ENCODE data around the gene SVIL. TPM values are rescaled to one million over a fixed set of nuclear protein-coding genes. Genes with fewer than 3 reads are reported as not detected.

The SVIL gene
- total RNA-seq, 1 experiment from 2014 or later, result 147 TPM

DNA sequence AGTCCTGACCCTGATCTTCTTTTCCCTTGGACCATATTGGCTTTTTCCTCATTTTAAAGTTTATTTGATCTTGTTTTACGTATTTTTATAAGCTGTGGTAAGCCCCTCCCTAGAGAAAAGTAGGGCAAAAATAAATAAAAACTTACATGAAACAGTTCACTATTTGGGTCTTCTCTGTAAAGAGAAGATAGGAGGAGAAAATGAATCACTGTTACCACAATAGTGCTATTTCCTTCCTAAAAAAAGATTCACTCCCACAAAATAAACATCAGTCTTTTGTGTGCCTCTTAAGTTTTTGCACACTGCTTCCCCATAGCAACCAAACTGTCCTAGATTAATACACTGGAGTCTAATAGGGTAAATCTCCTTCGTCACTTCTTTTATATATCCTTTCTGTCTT is 1.4 kb upstream of the SVIL start:
- peak overlapping the region; percentile 28 for H3K4me3 Mint-ChIP-seq (ENCODE audit: low read depth, unreplicated experiment)
- TF ChIP-seq, protein P1, sequence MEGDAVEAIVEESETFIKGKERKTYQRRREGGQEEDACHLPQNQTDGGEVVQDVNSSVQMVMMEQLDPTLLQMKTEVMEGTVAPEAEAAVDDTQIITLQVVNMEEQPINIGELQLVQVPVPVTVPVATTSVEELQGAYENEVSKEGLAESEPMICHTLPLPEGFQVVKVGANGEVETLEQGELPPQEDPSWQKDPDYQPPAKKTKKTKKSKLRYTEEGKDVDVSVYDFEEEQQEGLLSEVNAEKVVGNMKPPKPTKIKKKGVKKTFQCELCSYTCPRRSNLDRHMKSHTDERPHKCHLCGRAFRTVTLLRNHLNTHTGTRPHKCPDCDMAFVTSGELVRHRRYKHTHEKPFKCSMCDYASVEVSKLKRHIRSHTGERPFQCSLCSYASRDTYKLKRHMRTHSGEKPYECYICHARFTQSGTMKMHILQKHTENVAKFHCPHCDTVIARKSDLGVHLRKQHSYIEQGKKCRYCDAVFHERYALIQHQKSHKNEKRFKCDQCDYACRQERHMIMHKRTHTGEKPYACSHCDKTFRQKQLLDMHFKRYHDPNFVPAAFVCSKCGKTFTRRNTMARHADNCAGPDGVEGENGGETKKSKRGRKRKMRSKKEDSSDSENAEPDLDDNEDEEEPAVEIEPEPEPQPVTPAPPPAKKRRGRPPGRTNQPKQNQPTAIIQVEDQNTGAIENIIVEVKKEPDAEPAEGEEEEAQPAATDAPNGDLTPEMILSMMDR (IDR thresholded peaks at IDR 0.05; ENCODE audit: unreplicated experiment), result no peak
- intact Hi-C loops (cut with micrococcal nuclease; ENCODE audit: unreplicated experiment), result no loop called here
- no peak for DNase-seq
- BruUV-seq (replicated peaks), result no TSS peak
- H3K9me3 Mint-ChIP-seq (ENCODE audit: low read depth, unreplicated experiment), result no peaks in the 10 kb centered on the region
- CTCF ChIA-PET, result interaction anchor here (0.6 to 0.7 kb wide), 3 partner anchors 47 to 415 kb away, joined by 3 read pairs; no protein-coding TSS in a partner anchor
- no peaks in the 10 kb centered on the region for H3K27me3 Mint-ChIP-seq (ENCODE audit: unreplicated experiment)
- peak overlapping the region; percentile 62 for H3K27ac Mint-ChIP-seq (ENCODE audit: unreplicated experiment)
- H3K36me3 Mint-ChIP-seq (ENCODE audit: insufficient read depth, unreplicated experiment), result peaks cover 18% of the 10 kb centered on the region
- peaks cover 62% of the 10 kb centered on the region for H3K4me1 Mint-ChIP-seq (ENCODE audit: low read depth, unreplicated experiment)

DNA sequence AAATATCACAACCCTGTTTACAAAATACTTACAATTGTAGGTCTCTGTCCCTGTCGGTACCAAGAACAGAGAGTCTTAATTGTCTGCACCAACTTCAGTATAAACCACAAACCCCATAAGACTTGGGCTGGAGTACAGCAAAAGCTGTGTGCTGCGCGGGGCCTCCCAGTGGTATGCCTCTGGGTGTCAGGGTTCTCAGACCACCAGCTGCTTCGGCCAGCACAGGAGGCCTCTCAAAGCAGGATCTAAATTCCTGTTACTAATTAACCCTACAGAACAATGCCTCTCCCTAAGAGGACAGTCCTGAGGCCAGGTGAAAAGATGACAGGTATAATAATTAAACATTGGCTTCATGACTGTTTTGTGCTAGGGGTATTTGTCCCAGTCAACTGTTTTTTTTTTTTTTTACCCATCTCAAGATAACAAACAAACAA is 957 bp upstream of the SVIL start:
- peak overlapping the region; percentile 62 for H3K27ac Mint-ChIP-seq (ENCODE audit: unreplicated experiment)
- intact Hi-C loops (cut with micrococcal nuclease; ENCODE audit: unreplicated experiment), result loop anchor here (2.0 kb wide), 1 partner anchor 23 kb away; no protein-coding TSS in a partner anchor
- peak; percentile 42 for DNase-seq
- no peaks in the 10 kb centered on the region for H3K27me3 Mint-ChIP-seq (ENCODE audit: unreplicated experiment)
- CTCF ChIA-PET, result interaction anchor here (0.6 to 1.2 kb wide), 4 partner anchors 46 to 416 kb away, joined by 3 read pairs; no protein-coding TSS in a partner anchor
- BruUV-seq (replicated peaks), result no TSS peak
- peaks cover 23% of the 10 kb centered on the region for H3K36me3 Mint-ChIP-seq (ENCODE audit: insufficient read depth, unreplicated experiment)
- TF ChIP-seq, protein P1 (IDR thresholded peaks at IDR 0.05; ENCODE audit: unreplicated experiment), result no peak
- peak overlapping the region; percentile 28 for H3K4me3 Mint-ChIP-seq (ENCODE audit: low read depth, unreplicated experiment)
- H3K9me3 Mint-ChIP-seq (ENCODE audit: low read depth, unreplicated experiment), result peaks cover 2% of the 10 kb centered on the region
- H3K4me1 Mint-ChIP-seq (ENCODE audit: low read depth, unreplicated experiment), result peaks cover 65% of the 10 kb centered on the region

DNA sequence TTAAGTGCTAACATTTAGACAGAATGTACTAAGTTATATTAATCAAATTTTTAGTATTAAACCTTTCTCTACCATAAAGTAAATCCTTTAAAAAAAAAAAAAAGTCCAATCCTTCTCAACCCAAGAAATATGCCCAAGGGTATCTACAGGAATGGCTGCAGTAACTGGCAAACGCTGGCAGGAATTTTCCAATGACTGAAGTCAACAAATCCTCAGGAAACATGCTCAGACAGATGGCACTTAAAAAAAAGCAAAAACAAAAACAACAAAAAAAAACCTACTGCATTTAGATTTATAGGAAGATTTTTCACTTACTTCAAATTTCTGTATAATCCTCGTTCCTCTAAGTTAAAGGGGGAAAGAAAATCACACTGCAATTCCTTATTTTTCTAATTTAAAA is 666 bp downstream of the SVIL start:
- Mint-ChIP-seq H3K36me3 (ENCODE audit: insufficient read depth, unreplicated experiment) (peaks cover 20% of the 10 kb centered on the region), H3K27ac (ENCODE audit: unreplicated experiment) (no peak overlapping the region), H3K4me3 (ENCODE audit: low read depth, unreplicated experiment) (no peak overlapping the region), H3K9me3 (ENCODE audit: low read depth, unreplicated experiment) (peaks cover 2% of the 10 kb centered on the region), H3K4me1 (ENCODE audit: low read depth, unreplicated experiment) (peaks cover 72% of the 10 kb centered on the region), H3K27me3 (ENCODE audit: unreplicated experiment) (no peaks in the 10 kb centered on the region)
- intact Hi-C loops (cut with micrococcal nuclease; ENCODE audit: unreplicated experiment), result loop anchor here (2.0 to 5.0 kb wide), 2 partner anchors 25 to 98 kb away; no protein-coding TSS in a partner anchor
- no peak for DNase-seq
- CTCF ChIA-PET, result interaction anchor here (0.8 to 1.0 kb wide), 2 partner anchors 44 to 226 kb away, joined by 3 read pairs; no protein-coding TSS in a partner anchor
- no TSS peak for BruUV-seq (replicated peaks)
- TF ChIP-seq, protein P1 (IDR thresholded peaks at IDR 0.05; ENCODE audit: unreplicated experiment), result no peak

DNA sequence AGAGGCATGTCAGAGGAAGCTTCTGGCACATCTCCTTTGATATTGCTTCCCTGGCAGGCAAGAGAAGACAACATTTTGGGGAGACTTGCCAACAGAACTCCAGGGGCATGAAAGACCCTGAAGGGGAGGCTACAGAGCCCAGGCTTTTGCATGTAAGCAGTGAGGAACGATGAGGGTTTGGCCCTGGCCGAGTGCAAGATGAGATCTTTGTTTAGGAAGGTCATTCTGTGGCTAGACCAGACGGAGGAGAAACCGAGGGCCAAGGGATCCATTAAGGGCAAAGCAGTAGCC is 3.8 kb downstream of the SVIL start:
- intact Hi-C loops (cut with micrococcal nuclease; ENCODE audit: unreplicated experiment), result loop anchor here (5.0 kb wide), 1 partner anchor 101 kb away; no protein-coding TSS in a partner anchor
- Mint-ChIP-seq H3K27me3 (ENCODE audit: unreplicated experiment) (no peaks in the 10 kb centered on the region), H3K9me3 (ENCODE audit: low read depth, unreplicated experiment) (peaks cover 2% of the 10 kb centered on the region), H3K27ac (ENCODE audit: unreplicated experiment) (peak overlapping the region; percentile 98), H3K4me3 (ENCODE audit: low read depth, unreplicated experiment) (peak overlapping the region; percentile 64), H3K4me1 (ENCODE audit: low read depth, unreplicated experiment) (peaks cover 91% of the 10 kb centered on the region), H3K36me3 (ENCODE audit: insufficient read depth, unreplicated experiment) (peaks cover 37% of the 10 kb centered on the region)
- BruUV-seq (replicated peaks), result no TSS peak
- TF ChIP-seq, protein P1 (IDR thresholded peaks at IDR 0.05; ENCODE audit: unreplicated experiment), result no peak
- CTCF ChIA-PET, result no interaction called here
- DNase-seq, result no peak

All from Calu3 (cell line).